ENCODE measurements around the gene SGMS2. TPM values are rescaled to one million over a fixed set of nuclear protein-coding genes. Genes with fewer than 3 reads are reported as not detected.

SGMS2 gene
- total and polyA plus RNA-seq, 2 donors (not counting 1 experiment from before 2014, with no cell fraction given): 0.12 TPM; not detected in 1

- no CpG with 5 or more reads among the region's 1 CpG for WGBS (ENCODE audit: insufficient coverage)
- Mint-ChIP-seq H3K27me3 (peaks cover 3% of the 10 kb centered on the region), H3K9me3 (ENCODE audit: insufficient read depth) (no peaks in the 10 kb centered on the region), H3K4me3 (no peak overlapping the region), H3K27ac (no peak overlapping the region), H3K4me1 (no peaks in the 10 kb centered on the region)
- Histone ChIP-seq H3K4me3 (ENCODE audit: control extremely low read depth in 1 of 5, extremely low read depth in 1 of 5, insufficient read depth in 1 of 5, low read depth in 2 of 5, low read length in 4 of 5) (no peak overlapping the region), H3K4me1 (ENCODE audit: control insufficient read depth in 2 of 2, insufficient read depth in 2 of 2, low read length in 2 of 2) (no peaks in the 10 kb centered on the region), H3K27me3 (replicated peaks in 1 of 4; ENCODE audit: control extremely low read depth in 1 of 4, control insufficient read depth in 3 of 4, insufficient read depth in 4 of 4, low read length in 3 of 4) (no peaks in the 10 kb centered on the region), H3K27ac (ENCODE audit: low read length in 2 of 2) (no peak overlapping the region), H3K9ac (ENCODE audit: low read length) (no peak overlapping the region), H2AFZ (ENCODE audit: insufficient read depth, low read depth, low read length, poor library complexity, severe bottlenecking) (no peak overlapping the region), H3K4me2 (replicated peaks; ENCODE audit: low read depth, low read length, poor library complexity, severe bottlenecking) (no peak overlapping the region), H3K79me2 (ENCODE audit: control insufficient read depth, insufficient read depth, low read length) (no peaks in the 10 kb centered on the region), H3K36me3 (replicated peaks in 1 of 2; ENCODE audit: control extremely low read depth in 1 of 2, control insufficient read depth in 1 of 2, extremely low read depth in 1 of 2, insufficient read depth in 2 of 2, low read length in 1 of 2) (no peaks in the 10 kb centered on the region), H3K9me3 (ENCODE audit: control extremely low read depth in 1 of 3, control insufficient read depth in 2 of 3, insufficient read depth in 1 of 3, low read length in 2 of 3) (no peaks in the 10 kb centered on the region), H4K20me1 (ENCODE audit: control insufficient read depth, insufficient read depth, low read length, poor library complexity, severe bottlenecking) (no peaks in the 10 kb centered on the region)
- TF ChIP-seq EZH2 (IDR thresholded peaks at IDR 0.05; ENCODE audit: borderline replicate concordance, insufficient read depth, low read depth, low read length, poor library complexity, severe bottlenecking) (no peak), CTCF (IDR thresholded peaks at IDR 0.05) (no peak)
- POLR2A ChIA-PET: no interaction called here
- CTCF ChIA-PET: no interaction called here
- intact Hi-C loops (cut with micrococcal nuclease): no loop called here
- DNase-seq: no peak
- no peak for ATAC-seq (ENCODE audit: low read depth)
These were observed 10.0 kb upstream of the SGMS2 start for GRCh38 chr4:107814758-107815157.

GRCh38 chr4:107815158-107815557, 9.6 kb upstream of the SGMS2 start:
- TF ChIP-seq EZH2 (IDR thresholded peaks at IDR 0.05; ENCODE audit: borderline replicate concordance, insufficient read depth, low read depth, low read length, poor library complexity, severe bottlenecking) (no peak), CTCF (IDR thresholded peaks at IDR 0.05) (no peak)
- no peak overlapping the region for H3K27ac Mint-ChIP-seq
- H2AFZ ChIP-seq (ENCODE audit: insufficient read depth, low read depth, low read length, poor library complexity, severe bottlenecking): peak overlapping the region; percentile 33
- ChIA-PET CTCF (no interaction called here), POLR2A (no interaction called here)
- H3K4me1 ChIP-seq (ENCODE audit: control insufficient read depth in 2 of 2, insufficient read depth in 2 of 2, low read length in 2 of 2): no peaks in the 10 kb centered on the region
- intact Hi-C loops (cut with micrococcal nuclease): no loop called here
- no peaks in the 10 kb centered on the region for H3K9me3 Mint-ChIP-seq (ENCODE audit: insufficient read depth)
- DNase-seq (no peak), ATAC-seq (ENCODE audit: low read depth) (no peak)
- no peak overlapping the region for H3K4me2 ChIP-seq (replicated peaks; ENCODE audit: low read depth, low read length, poor library complexity, severe bottlenecking)
- H3K27me3 ChIP-seq (replicated peaks in 1 of 4; ENCODE audit: control extremely low read depth in 1 of 4, control insufficient read depth in 3 of 4, insufficient read depth in 4 of 4, low read length in 3 of 4): no peaks in the 10 kb centered on the region
- no peaks in the 10 kb centered on the region for H3K9me3 ChIP-seq (ENCODE audit: control extremely low read depth in 1 of 3, control insufficient read depth in 2 of 3, insufficient read depth in 1 of 3, low read length in 2 of 3)
- no peaks in the 10 kb centered on the region for H3K79me2 ChIP-seq (ENCODE audit: control insufficient read depth, insufficient read depth, low read length)
- H3K27ac ChIP-seq (ENCODE audit: low read length in 2 of 2): no peak overlapping the region
- peaks cover 5% of the 10 kb centered on the region for H3K27me3 Mint-ChIP-seq
- no peak overlapping the region for H3K4me3 Mint-ChIP-seq
- no peak overlapping the region for H3K9ac ChIP-seq (ENCODE audit: low read length)
- WGBS (ENCODE audit: insufficient coverage): 0% methylated on average over 1 of the region's 1 CpG
- H3K4me1 Mint-ChIP-seq: no peaks in the 10 kb centered on the region
- no peaks in the 10 kb centered on the region for H3K36me3 ChIP-seq (replicated peaks in 1 of 2; ENCODE audit: control extremely low read depth in 1 of 2, control insufficient read depth in 1 of 2, extremely low read depth in 1 of 2, insufficient read depth in 2 of 2, low read length in 1 of 2)
- no peak overlapping the region for H3K4me3 ChIP-seq (ENCODE audit: control extremely low read depth in 1 of 5, extremely low read depth in 1 of 5, insufficient read depth in 1 of 5, low read depth in 2 of 5, low read length in 4 of 5)
- H4K20me1 ChIP-seq (ENCODE audit: control insufficient read depth, insufficient read depth, low read length, poor library complexity, severe bottlenecking): no peaks in the 10 kb centered on the region

Measured in B cell (primary cell).